Stimulated activated CD4-positive, alpha-beta T cell treated with anti-CD3 and anti-CD28 coated beads, Interleukin-4, amount 100 ng/mL, for 48 hours (primary cell): Measurements from ENCODE around the gene FAF2.
"Not testable (repeated sequence)": the region's sequence is repeated elsewhere in the genome, so short reads cannot be mapped to it uniquely, and the experiment has no call there.

Source experiments
- DNase-seq, 2 donors: peaks; one replicate each; pipeline ENCODE4 v3.0.0-alpha.2; 2020; ENCODE audit warnings: low read depth in 2 of 2

Gene FAF2

GRCh38 chr5:176458904-176459561, 10.8 kb downstream of the FAF2 start:
- no peak for DNase-seq

GRCh38 chr5:176461349-176461748, 13.2 kb downstream of the FAF2 start:
- DNase-seq = no peak

DNA sequence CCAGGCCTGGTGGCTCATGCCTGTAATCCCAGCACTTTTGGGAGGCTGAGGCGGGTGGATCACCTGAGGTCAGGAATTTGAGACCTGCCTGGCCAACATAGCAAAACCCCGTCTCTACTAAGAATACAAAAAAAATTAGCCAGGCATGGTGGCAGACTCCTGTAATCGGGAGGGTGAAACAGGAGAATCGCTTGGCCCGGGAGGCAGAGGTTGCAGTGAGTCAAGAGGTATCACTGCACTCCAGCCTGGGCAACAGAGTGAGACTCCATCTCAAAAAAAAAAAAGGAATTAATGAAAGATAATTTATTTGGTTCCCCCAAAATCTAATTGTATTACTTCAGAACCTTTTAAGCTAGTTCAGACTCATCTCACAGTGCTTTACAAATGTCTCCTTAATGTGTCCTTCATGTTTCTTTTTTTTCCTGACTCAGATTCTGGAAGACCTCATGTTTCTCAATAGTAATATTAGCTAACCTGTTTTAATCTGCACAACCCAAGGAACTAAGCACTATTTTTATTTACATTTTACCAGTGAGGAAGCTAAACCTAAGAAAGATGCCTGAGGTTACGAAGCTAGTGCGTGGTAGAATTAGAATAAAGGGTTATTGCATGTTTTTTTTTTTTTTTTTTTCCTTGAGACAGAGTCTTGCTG, 15.1 kb downstream of the FAF2 start:
- DNase-seq = no peak

DNA sequence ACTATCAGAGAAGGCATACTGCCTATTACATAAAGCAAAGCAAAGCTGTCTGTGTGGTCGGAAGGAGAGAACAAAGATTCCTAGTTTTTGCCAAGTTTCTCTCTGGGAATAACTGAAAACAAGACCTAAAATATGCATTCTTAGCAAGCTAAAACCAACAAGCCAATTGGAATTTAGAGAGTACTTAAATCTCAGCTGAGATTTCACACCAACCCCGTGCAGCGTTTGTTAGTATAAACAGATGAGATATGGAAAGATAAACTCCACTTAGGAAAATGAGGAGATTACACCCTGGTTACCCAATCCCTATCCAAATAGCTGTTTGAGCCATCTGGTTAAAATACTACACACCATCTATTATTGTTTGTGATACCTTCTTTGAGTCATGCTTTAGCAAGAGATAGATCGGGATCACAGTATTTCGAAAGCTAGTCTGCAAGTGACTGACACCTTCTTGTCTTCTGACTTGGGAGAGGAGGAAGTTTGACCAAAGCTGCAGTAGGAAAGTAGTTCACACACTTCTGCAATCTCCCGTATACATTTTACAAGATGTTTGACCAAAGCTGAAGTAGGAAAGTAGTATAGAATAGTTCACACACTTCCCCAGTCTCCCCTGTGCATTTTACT, 18.2 kb downstream of the FAF2 start:
- DNase-seq = no peak

- DNase-seq = no peak
Measured at GRCh38 chr5:176469296-176469695, 21.1 kb downstream of the FAF2 start.

GRCh38 chr5:176470539-176470938, 22.4 kb downstream of the FAF2 start:
- no peak for DNase-seq

DNA sequence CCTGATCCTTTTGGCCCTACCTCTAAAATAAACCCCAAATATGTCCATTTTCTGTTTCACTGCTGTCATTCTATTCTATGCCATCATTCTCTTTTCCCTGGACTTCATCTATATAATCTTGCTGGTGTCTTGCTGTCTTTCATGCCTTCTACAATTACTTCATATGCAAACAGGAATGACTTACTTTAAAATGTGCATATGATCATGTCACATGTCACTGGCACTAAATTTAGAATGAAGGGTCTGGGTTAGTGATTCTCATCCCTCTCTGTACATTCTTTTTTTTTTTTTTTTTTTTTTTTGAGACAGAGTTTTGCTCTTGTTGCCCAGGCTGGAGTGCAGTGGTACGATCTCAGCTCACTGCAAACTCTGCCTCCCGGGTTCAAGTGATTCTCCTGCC, 22.9 kb downstream of the FAF2 start:
- DNase-seq = no peak

- DNase-seq = no peak
Measured at GRCh38 chr5:176473335-176474006, 25.3 kb downstream of the FAF2 start.

DNA sequence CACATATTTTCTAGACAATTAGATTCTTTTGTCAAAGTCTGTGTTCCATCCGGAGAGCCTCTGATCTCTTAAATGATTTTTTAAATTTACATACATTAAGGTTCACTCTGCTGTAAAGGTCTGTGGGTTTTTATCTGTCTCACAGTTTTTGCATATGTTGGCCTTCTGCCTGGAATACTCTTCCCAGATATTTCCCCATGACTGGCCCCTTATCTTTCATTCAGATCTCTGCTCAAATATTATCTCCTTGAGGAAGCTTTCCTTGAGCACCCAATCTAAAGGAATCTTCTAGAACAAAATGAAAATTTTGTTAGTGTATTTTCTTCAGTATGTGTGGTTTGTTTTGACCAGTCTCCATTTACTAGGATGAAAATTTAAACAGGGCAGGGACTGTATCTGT, 26.3 kb downstream of the FAF2 start:
- DNase-seq = no peak

- no peak for DNase-seq
Measured at GRCh38 chr5:176481711-176482110, 33.5 kb downstream of the FAF2 start.

DNA sequence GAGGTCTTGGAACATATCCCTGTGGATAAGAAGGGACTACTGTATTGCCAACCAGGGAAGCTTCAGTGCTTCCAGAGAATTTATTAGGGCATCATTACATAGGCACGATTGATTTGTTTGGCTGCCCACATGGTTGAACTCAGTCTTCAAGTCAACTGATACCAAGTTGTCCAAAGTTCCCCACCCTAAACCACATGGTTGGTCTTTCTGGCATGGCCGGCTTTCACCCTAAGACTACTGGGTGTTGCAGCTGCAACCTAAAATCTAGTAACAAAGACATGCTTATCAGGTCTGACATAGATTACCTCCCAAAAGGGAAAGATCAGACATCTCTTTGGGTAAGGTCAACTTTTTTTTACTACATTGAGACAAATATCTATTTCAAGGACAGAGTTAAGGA, 37.0 kb downstream of the FAF2 start:
- DNase-seq = no peak

DNA sequence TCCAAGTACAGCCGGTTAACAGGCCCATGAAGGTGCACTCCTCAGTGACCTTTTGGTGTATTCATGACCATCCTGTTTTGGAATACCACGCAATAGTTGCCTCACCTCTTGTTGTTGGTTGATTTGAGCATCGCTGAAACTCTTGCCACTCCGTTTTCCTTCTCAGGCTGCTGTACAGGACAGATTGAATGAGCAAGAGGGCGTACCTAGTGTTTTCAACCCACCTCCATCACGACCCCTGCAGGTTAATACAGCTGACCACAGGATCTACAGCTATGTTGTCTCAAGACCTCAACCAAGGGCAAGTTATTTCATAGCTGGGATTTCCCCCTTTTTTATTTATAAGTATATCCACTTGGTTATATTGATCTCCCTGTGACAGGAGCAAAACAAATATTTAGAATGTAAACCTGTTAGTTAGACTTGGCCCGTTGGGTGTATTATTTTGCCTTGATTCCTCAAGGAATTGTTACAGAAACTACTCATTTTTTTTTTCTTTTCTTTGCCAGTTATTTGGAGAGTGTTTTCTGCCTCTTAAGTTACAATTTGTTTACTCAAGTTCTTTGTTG, 38.1 kb downstream of the FAF2 start:
- DNase-seq = no peak

DNA sequence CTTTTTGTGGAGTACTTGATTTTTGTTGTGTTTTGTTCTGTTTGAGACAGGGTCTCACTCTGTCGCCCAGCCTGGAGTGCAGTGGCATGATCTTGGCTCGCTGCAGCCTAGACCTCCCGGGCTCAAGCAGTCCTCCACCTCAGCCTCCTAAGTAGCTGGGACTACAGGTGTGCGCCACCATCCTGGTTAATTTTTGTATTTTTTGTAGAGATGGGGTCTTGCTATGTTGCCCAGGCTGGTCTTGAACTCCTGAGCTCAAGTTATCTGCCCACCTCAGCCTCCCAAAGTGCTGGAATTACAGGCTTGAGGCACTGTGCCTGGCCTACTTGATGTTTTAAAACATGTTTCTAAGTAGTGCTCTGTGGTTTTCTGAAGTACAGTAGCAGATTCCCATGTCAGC, 39.0 kb downstream of the FAF2 start:
- not testable (repeated sequence) for DNase-seq

DNA sequence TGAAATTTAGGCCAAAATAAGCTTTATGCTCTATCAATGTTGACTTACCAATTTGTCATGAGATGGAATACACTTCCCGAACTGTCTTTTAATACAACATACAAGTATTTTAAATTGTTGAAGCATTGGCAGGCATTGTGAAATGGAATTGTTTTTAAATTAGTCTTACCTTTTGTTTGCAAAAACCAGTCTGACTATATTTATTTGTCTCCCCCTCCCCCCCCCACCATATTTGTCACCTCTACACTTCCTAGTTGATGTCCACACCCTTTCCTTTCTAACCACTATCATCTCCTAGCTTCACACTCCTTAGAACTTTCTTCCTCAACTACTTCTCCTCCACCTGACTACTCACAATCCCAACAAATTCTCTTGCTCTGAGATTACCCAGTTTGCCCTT, 40.9 kb downstream of the FAF2 start:
- DNase-seq = no peak

DNA sequence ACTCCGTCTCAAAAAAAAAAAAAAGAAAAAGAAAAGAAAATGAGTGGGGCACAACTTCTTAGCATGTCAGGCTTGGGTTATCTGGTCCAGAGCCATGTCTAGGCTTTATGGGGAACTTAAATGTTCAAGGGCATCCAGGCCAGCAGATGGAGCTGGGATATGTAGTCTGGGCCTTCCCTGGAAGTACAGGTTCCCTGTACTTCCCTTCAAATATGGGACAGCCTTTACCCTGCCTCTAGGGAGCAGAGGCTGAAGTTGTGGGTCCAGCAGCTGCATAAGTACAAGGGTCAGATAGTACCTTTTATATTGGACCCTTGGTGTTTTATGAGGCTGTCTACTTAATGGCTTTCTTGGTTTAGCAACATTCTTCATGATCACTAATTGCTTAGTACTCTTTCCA, 42.1 kb downstream of the FAF2 start:
- no peak for DNase-seq

DNA sequence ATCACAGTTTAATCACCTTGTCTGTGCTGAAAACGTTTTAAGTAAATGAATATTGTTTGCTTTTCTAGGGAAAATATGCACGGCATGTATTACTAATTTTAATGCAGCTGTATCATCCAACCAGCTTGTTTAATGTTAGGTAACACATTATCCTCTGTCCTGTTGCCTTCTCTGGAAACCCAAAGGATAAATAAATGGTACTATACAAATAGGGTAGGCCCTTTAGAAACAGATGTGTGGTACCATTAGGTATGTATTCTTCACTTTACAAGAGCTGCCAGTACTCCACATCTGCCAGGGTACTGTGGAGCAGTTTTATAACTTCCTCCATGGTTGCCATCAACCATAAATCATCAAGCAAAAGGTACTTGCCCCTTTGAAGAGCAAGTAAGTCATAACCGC, 42.9 kb downstream of the FAF2 start:
- no peak for DNase-seq

GRCh38 chr5:176491901-176492300, 43.7 kb downstream of the FAF2 start:
- DNase-seq = no peak

DNA sequence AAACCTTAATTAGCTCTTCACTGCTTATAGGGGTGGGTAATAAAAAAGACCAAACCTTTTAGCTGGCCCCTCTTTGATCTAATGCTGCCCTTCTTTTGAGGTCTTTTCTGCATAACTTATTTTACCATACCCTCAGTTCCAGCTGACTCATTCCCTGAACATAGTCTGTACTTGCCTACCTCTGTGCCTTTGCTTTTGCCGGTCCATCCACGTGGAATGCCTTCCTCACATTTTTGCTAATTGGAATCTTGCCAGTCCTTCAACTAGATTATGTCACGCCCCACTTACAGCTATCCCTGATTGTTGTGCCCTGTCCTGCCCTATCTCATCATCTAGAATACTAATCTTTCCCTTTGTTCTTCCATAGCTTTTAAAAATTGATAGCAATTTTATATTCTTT, 44.2 kb downstream of the FAF2 start:
- DNase-seq = no peak

- no peak for DNase-seq
Measured at GRCh38 chr5:176497852-176498251, 49.7 kb downstream of the FAF2 start.

DNA sequence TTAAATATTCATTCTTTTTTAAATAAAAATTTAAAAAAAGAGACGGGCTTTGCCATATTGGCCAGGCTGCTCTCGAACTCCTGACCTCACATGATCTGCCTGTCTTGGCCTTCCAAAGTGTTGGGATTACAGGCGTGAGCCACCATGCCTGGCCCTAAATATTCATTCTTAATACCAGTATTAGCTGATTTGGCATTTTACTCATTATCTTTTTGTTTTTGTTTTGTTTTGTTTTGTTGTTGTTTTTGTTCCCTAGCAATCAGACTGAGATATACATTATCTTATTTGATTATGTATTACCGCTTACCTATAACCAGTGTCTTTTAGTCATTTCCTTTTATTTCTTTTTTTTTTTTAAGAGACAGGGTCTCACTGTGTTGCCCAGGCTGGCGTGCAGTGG, 51.1 kb downstream of the FAF2 start:
- DNase-seq = no peak

DNA sequence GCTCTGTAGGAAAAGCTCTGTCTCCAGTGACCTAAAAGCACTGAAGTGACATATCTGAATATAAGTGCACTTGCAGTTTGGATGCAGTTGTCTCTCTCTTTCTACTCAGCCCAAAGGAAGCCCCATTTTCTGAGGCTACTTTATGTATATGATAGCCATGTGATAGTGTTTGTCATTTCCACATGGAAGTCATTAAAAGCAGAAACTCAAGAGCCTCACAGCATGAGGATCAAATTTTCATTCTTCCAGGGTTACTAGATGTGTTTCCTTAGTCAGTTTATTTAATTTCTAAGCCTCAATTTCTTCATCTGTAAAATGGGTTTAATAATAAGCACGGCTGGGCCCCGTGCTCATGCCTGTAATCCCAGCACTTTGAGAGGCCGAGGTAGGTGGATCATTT, 52.3 kb downstream of the FAF2 start:
- no peak for DNase-seq

GRCh38 chr5:176501333-176501732, 53.1 kb downstream of the FAF2 start:
- no peak for DNase-seq

- DNase-seq = no peak
Measured at GRCh38 chr5:176503496-176503895, 55.3 kb downstream of the FAF2 start.
